HepG2 (cell line): ENCODE measurements around the gene PSMA3. TPM values are rescaled to one million over a fixed set of nuclear protein-coding genes. Genes with fewer than 3 reads are reported as not detected.
A peak's percentile ranks its signal among the peaks of the same experiment; 100 is the strongest.

Experiments used
- ARNT2 ChIP-seq: sonication (generic); formaldehyde crosslinking; IDR thresholded peaks from 2 replicates; pipeline ENCODE4 v1.8.0; 2022; ENCODE audit warnings: mild to moderate bottlenecking, low read depth, missing genetic modification reagents, moderate library complexity
- DR1 ChIP-seq: sonication (generic); formaldehyde crosslinking; IDR thresholded peaks from 2 replicates; pipeline ENCODE4 v1.8.0; 2021; ENCODE audit warnings: mild to moderate bottlenecking, missing genetic modification reagents, inconsistent platforms
- EED ChIP-seq: sonication (generic); formaldehyde crosslinking; IDR thresholded peaks from 2 replicates; pipeline ENCODE4 v1.5.0; 2020; ENCODE audit warnings: mild to moderate bottlenecking, missing genetic modification reagents
- FOXM1 ChIP-seq: sonication (generic); formaldehyde crosslinking; IDR thresholded peaks from 2 replicates; pipeline ENCODE4 v1.5.0; 2020; ENCODE audit warnings: missing genetic modification reagents
- GTF3A ChIP-seq: sonication (generic); formaldehyde crosslinking; conservative IDR thresholded peaks from 2 replicates; pipeline ENCODE4 v1.4.0; 2020; ENCODE audit warnings: mild to moderate bottlenecking, missing genetic modification reagents
- HNRNPL ChIP-seq: fragments of 200-400 bp; formaldehyde crosslinking; IDR thresholded peaks from 2 replicates; pipeline ENCODE4 v1.6.1; 2017; ENCODE audit warnings: mild to moderate bottlenecking, low read depth, low read length
- PATZ1 ChIP-seq: sonication (generic); formaldehyde crosslinking; IDR thresholded peaks from 2 replicates; pipeline ENCODE4 v1.4.0; 2020; ENCODE audit warnings: missing genetic modification reagents
- RERE ChIP-seq: IDR thresholded peaks from 2 replicates; pipeline ENCODE4 v1.6.1; 2016; ENCODE audit warnings: low read depth, missing genetic modification reagents, missing compliant biosample characterization
- REXO4 ChIP-seq: sonication (generic); formaldehyde crosslinking; IDR thresholded peaks from 2 replicates; pipeline ENCODE4 v1.8.0; 2022; ENCODE audit warnings: missing genetic modification reagents, mild to moderate bottlenecking, borderline replicate concordance
- SP1 ChIP-seq, 2 experiments: fragments of 450-650 bp in 1 of 2; sonication (generic) in 1 of 2; formaldehyde crosslinking in 1 of 2; IDR thresholded peaks; 2 replicates each; pipeline versions ENCODE4 v1.4.0 to v1.6.1; 2016 to 2020; ENCODE audit warnings: missing genetic modification reagents in 1 of 2
- TARDBP ChIP-seq: sonication (generic); formaldehyde crosslinking; IDR thresholded peaks from 2 replicates; pipeline ENCODE4 v1.8.0; 2022; ENCODE audit warnings: mild to moderate bottlenecking, missing genetic modification reagents
- TBX3 ChIP-seq: fragments of 450-650 bp; IDR thresholded peaks from 2 replicates; pipeline ENCODE4 v1.6.1; 2017; ENCODE audit warnings: antibody characterized with exemption, mild to moderate bottlenecking, inconsistent platforms, borderline replicate concordance
- polyA plus RNA-seq, 8 experiments: library from polyadenylated mRNA; depleted of rRNA in 3 of 8; stranded (reverse) in 7 of 8; unstranded in 1 of 8; fragments of >200 nt; fragmentation: Illumina TruSeq in 4 of 8; extraction: Trizol in 4 of 8; gene quantifications; 2 replicates each; pipeline versions ENCODE4 v1.2.1 to v1.2.3, GENCODE V29; 2011 to 2016; ENCODE audit warnings: low read depth in 4 of 8, missing spikeins in 1 of 8, mixed read lengths in 1 of 8; ENCODE audit not compliant: insufficient read depth in 1 of 8
- total RNA-seq, 5 experiments: library from RNA; depleted of rRNA; stranded (reverse); fragments of >200 nt; fragmentation: Illumina TruSeq; extraction: Trizol; gene quantifications; 2 replicates each; pipeline ENCODE4 v1.2.3, GENCODE V29; 2016; ENCODE audit warnings: low read depth in 1 of 5
- TF ChIP-seq, protein P1 (sequence below): sonication (generic); formaldehyde crosslinking; IDR thresholded peaks from 2 replicates; pipeline ENCODE4 v1.8.0; 2022; ENCODE audit warnings: missing genetic modification reagents, mild to moderate bottlenecking, inconsistent platforms, borderline replicate concordance
- TF ChIP-seq, protein P2 (sequence below): sonication (generic); formaldehyde crosslinking; IDR thresholded peaks from 2 replicates; pipeline ENCODE4 v1.5.0; 2020; ENCODE audit warnings: missing genetic modification reagents
- TF ChIP-seq, protein P3 (sequence below): sonication (generic); formaldehyde crosslinking; IDR thresholded peaks from 2 replicates; pipeline ENCODE4 v1.4.0; 2020; ENCODE audit warnings: missing genetic modification reagents, borderline replicate concordance

Gene PSMA3
- total and polyA plus RNA-seq, 2 of the 13 experiments (the other 11 are each of a cell fraction or from before 2014, with no cell fraction given): 232 to 275 TPM

GRCh38 chr14:58244556-58245387, at the start of gene PSMA3 (continued):
- TF ChIP-seq EED (CRISPR knock-in tag) (no peak), ARNT2 (CRISPR knock-in tag) (peak; percentile 68; the same call in 1 of the 2 replicates), FOXM1 (CRISPR knock-in tag) (no peak), TARDBP (CRISPR knock-in tag) (0 out of 2 replicates have a peak, but pooled peaks have one; percentile 39), PATZ1 (CRISPR knock-in tag) (peak; percentile 48), RERE (CRISPR knock-in tag) (no peak), DR1 (peak; percentile 75), TBX3 (no peak), GTF3A (no peak), REXO4 (CRISPR knock-in tag) (no peak), HNRNPL (0 out of 2 replicates have a peak, but pooled peaks have one; percentile 40), SP1 (IDR thresholded peaks at IDR 0.05) (no peak), SP1 (CRISPR knock-in tag; IDR thresholded peaks at IDR 0.05) (no peak; the same call in 1 of the 2 replicates)
- TF ChIP-seq, protein P1, sequence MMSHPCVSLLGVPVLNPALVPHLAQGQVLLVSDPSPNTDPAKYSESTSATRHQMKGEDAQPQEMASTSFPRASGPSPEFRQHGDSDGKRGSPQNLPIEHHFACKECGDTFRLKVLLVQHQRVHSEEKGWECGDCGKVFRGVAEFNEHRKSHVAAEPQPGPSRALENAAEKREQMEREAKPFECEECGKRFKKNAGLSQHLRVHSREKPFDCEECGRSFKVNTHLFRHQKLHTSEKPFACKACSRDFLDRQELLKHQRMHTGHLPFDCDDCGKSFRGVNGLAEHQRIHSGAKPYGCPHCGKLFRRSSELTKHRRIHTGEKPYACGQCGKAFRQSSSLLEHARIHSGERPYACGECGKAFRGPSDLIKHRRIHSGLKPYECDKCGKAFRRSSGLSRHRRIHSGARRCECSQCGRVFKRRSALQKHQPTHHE (CRISPR knock-in tag): no peak; the same call in 1 of the 2 replicates
- TF ChIP-seq, protein P2, sequence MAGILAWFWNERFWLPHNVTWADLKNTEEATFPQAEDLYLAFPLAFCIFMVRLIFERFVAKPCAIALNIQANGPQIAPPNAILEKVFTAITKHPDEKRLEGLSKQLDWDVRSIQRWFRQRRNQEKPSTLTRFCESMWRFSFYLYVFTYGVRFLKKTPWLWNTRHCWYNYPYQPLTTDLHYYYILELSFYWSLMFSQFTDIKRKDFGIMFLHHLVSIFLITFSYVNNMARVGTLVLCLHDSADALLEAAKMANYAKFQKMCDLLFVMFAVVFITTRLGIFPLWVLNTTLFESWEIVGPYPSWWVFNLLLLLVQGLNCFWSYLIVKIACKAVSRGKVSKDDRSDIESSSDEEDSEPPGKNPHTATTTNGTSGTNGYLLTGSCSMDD: no peak
- TF ChIP-seq, protein P3, sequence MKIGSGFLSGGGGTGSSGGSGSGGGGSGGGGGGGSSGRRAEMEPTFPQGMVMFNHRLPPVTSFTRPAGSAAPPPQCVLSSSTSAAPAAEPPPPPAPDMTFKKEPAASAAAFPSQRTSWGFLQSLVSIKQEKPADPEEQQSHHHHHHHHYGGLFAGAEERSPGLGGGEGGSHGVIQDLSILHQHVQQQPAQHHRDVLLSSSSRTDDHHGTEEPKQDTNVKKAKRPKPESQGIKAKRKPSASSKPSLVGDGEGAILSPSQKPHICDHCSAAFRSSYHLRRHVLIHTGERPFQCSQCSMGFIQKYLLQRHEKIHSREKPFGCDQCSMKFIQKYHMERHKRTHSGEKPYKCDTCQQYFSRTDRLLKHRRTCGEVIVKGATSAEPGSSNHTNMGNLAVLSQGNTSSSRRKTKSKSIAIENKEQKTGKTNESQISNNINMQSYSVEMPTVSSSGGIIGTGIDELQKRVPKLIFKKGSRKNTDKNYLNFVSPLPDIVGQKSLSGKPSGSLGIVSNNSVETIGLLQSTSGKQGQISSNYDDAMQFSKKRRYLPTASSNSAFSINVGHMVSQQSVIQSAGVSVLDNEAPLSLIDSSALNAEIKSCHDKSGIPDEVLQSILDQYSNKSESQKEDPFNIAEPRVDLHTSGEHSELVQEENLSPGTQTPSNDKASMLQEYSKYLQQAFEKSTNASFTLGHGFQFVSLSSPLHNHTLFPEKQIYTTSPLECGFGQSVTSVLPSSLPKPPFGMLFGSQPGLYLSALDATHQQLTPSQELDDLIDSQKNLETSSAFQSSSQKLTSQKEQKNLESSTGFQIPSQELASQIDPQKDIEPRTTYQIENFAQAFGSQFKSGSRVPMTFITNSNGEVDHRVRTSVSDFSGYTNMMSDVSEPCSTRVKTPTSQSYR (CRISPR knock-in tag): no peak; the same call in 1 of the 2 replicates
